IMR-90 (cell line): Measurements from ENCODE around the gene AFG1L.

Experiments used
- CEBPB ChIP-seq: IDR thresholded peaks from 2 replicates; pipeline ENCODE4 v1.6.1; 2012; ENCODE audit warnings: low read depth, low read length, improper control_type of control experiment
- CHD1 ChIP-seq: IDR thresholded peaks from 2 replicates; pipeline ENCODE4 v1.6.1; 2012; ENCODE audit warnings: low read depth, low read length, improper control_type of control experiment
- FOS ChIP-seq: fragments of 150-350 bp; IDR thresholded peaks from 2 replicates; pipeline ENCODE4 v1.6.1; 2016; ENCODE audit warnings: low read depth, low read length
- MAFK ChIP-seq: IDR thresholded peaks from 2 replicates; pipeline ENCODE4 v1.6.1; 2012; ENCODE audit warnings: low read depth, low read length, improper control_type of control experiment
- MAZ ChIP-seq: IDR thresholded peaks from 2 replicates; pipeline ENCODE4 v1.6.1; 2012; ENCODE audit warnings: low read depth, mild to moderate bottlenecking, low read length, improper control_type of control experiment, moderate library complexity, borderline replicate concordance
- MXI1 ChIP-seq: IDR thresholded peaks from 2 replicates; pipeline ENCODE4 v1.6.1; 2012; ENCODE audit warnings: low read depth, mild to moderate bottlenecking, low read length, moderate library complexity, borderline replicate concordance
- NFE2L2 ChIP-seq: fragments of 150-350 bp; IDR thresholded peaks from 2 replicates; pipeline ENCODE4 v1.6.1; 2016; ENCODE audit warnings: low read depth, mild to moderate bottlenecking, low read length
- POLR2A ChIP-seq: IDR thresholded peaks from 2 replicates; pipeline ENCODE4 v1.6.1; 2012; ENCODE audit warnings: mild to moderate bottlenecking, low read depth, low read length
- RAD21 ChIP-seq: IDR thresholded peaks from 2 replicates; pipeline ENCODE4 v1.6.1; 2012; ENCODE audit warnings: low read length, improper control_type of control experiment
- RFX5 ChIP-seq: IDR thresholded peaks from 2 replicates; pipeline ENCODE4 v1.8.0; 2012; ENCODE audit warnings: low read depth, mild to moderate bottlenecking, low read length, moderate library complexity
- SMC3 ChIP-seq: fragments of 150-350 bp; IDR thresholded peaks from 2 replicates; pipeline ENCODE4 v1.6.1; 2016; ENCODE audit warnings: low read depth, mild to moderate bottlenecking, antibody characterized with exemption, low read length, moderate library complexity
- TF ChIP-seq, protein P1 (sequence below): conservative IDR thresholded peaks from 2 replicates; pipeline ENCODE4 v1.5.1; 2012; ENCODE audit warnings: mild to moderate bottlenecking, low read depth, low read length, improper control_type of control experiment
- TF ChIP-seq, protein P2 (sequence below): fragments of 150-350 bp; IDR thresholded peaks from 2 replicates; pipeline ENCODE4 v1.6.1; 2017; ENCODE audit warnings: mild to moderate bottlenecking, antibody characterized with exemption, low read length, low read depth

DNA sequence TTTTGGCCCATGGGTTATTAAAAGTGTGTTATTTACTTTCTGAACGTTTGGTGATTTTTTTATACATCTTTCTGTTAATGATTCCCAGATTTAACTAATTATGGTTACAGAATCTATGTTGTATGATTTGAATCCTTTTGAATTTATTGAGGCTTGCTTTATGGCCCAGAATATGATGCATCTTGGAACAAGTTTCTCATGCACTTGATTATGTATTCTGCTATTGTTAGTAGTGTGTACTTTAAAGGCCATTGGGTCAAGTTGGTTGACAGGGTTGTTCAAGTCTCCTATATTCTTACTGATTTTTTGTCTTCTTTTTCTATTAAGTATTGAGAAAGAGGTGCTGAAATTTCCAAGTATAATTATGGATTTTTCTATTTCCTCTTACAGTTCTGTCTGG, 160.8 kb downstream of the AFG1L start:
- TF ChIP-seq RAD21: no peak
- TF ChIP-seq, protein P1, sequence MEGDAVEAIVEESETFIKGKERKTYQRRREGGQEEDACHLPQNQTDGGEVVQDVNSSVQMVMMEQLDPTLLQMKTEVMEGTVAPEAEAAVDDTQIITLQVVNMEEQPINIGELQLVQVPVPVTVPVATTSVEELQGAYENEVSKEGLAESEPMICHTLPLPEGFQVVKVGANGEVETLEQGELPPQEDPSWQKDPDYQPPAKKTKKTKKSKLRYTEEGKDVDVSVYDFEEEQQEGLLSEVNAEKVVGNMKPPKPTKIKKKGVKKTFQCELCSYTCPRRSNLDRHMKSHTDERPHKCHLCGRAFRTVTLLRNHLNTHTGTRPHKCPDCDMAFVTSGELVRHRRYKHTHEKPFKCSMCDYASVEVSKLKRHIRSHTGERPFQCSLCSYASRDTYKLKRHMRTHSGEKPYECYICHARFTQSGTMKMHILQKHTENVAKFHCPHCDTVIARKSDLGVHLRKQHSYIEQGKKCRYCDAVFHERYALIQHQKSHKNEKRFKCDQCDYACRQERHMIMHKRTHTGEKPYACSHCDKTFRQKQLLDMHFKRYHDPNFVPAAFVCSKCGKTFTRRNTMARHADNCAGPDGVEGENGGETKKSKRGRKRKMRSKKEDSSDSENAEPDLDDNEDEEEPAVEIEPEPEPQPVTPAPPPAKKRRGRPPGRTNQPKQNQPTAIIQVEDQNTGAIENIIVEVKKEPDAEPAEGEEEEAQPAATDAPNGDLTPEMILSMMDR: no peak
- TF ChIP-seq MAFK: no peak
- TF ChIP-seq, protein P2, sequence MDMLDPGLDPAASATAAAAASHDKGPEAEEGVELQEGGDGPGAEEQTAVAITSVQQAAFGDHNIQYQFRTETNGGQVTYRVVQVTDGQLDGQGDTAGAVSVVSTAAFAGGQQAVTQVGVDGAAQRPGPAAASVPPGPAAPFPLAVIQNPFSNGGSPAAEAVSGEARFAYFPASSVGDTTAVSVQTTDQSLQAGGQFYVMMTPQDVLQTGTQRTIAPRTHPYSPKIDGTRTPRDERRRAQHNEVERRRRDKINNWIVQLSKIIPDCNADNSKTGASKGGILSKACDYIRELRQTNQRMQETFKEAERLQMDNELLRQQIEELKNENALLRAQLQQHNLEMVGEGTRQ: no peak
- TF ChIP-seq POLR2A: no peak
- no peak for TF ChIP-seq SMC3
- no peak for TF ChIP-seq MXI1
- TF ChIP-seq RFX5: no peak
- TF ChIP-seq CEBPB: no peak
- TF ChIP-seq CHD1: no peak
- no peak for TF ChIP-seq FOS
- TF ChIP-seq NFE2L2: no peak
- no peak for TF ChIP-seq MAZ
